ENCODE results near the gene MAPK14.

Gene MAPK14

GRCh38 chr6:36056178-36056577 is 28.6 kb downstream of the MAPK14 start:
- TF ChIP-seq, protein P1, sequence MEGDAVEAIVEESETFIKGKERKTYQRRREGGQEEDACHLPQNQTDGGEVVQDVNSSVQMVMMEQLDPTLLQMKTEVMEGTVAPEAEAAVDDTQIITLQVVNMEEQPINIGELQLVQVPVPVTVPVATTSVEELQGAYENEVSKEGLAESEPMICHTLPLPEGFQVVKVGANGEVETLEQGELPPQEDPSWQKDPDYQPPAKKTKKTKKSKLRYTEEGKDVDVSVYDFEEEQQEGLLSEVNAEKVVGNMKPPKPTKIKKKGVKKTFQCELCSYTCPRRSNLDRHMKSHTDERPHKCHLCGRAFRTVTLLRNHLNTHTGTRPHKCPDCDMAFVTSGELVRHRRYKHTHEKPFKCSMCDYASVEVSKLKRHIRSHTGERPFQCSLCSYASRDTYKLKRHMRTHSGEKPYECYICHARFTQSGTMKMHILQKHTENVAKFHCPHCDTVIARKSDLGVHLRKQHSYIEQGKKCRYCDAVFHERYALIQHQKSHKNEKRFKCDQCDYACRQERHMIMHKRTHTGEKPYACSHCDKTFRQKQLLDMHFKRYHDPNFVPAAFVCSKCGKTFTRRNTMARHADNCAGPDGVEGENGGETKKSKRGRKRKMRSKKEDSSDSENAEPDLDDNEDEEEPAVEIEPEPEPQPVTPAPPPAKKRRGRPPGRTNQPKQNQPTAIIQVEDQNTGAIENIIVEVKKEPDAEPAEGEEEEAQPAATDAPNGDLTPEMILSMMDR (IDR thresholded peaks at IDR 0.05; ENCODE audit: insufficient read depth, low read depth, low read length, missing control alignments) = no peak
- no peak for DNase-seq (ENCODE audit: low read depth)
- no peak overlapping the region for H3K4me3 ChIP-seq (ENCODE audit: low read depth, low read length)

DNA sequence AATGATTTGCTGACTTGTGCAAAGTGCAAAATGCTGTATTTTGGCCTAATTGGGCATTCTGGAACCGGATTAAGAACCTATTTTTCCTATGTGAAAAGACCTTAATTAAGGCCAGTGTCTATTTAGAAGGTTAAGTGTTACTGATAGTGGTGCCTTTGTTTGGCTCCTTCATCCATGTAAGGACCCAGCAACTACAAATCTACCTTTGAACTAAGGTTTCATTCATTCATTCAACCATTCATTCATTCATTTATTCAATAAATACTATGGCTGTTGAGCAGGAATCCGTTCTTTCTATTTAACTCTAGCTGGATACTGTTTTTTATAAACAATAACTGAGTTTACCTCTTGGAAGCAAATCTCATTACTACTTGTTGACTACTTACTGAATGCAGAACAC is 33.6 kb downstream of the MAPK14 start:
- no peak overlapping the region for H3K4me3 ChIP-seq (ENCODE audit: low read depth, low read length)
- no peak for DNase-seq (ENCODE audit: low read depth)
- TF ChIP-seq, protein P1 (IDR thresholded peaks at IDR 0.05; ENCODE audit: insufficient read depth, low read depth, low read length, missing control alignments) = no peak

DNA sequence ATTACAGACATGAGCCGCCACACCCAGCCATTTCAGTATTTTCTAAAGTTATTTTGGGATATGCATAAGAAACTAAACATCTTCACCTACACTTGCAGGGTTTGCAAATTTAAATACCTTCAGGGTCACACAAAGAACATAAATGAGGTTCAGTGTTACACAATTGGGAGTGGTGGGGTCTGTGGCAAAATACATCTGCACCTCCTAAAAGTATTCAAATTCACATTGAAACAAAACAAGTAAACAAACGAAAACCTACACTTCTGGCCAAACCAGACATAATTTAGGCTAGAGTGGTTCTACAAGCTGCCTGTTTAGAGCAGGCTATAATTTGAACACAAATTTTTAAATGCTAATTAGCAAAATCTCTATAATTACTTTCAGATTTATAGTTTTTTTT is 34.6 kb downstream of the MAPK14 start:
- DNase-seq (ENCODE audit: low read depth) = no peak
- TF ChIP-seq, protein P1 (IDR thresholded peaks at IDR 0.05; ENCODE audit: insufficient read depth, low read depth, low read length, missing control alignments) = no peak
- no peak overlapping the region for H3K4me3 ChIP-seq (ENCODE audit: low read depth, low read length)

DNA sequence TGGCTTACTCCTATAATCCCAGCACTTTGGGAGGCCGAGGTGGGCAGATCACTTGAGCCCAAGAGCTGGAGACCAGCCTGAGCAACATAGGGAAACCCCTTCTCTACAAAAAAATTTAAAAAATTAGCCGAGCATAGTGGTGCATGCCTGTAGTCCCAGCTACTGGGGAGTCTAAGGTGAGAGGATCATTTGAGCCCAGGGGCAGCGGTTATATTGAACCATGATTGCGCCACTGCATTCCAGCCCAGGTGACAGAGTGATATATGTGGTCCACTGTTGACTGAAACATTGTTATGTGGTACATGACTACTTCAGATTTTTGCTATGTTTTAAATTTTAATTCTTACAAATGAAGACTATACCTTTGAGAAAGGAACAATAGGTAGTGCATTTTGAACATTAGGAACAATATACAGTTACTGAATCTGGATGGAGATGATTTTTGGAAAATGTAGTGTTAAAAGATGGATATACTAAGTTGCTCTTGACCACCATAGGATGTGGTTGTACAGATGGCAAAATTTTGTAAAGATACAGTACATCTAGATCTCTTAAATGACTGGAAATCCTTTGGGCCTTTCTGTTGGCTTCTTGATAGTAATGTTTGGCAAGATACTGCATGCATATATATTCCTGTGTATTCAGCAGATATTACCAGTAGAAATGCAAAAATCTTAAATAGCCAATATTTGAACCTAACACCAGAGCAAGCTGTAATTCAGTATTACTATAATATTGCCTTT is 35.9 kb downstream of the MAPK14 start:
- H3K4me3 ChIP-seq (ENCODE audit: low read depth, low read length) = no peak overlapping the region
- no peak for DNase-seq (ENCODE audit: low read depth)
- TF ChIP-seq, protein P1 (IDR thresholded peaks at IDR 0.05; ENCODE audit: insufficient read depth, low read depth, low read length, missing control alignments) = no peak

DNA sequence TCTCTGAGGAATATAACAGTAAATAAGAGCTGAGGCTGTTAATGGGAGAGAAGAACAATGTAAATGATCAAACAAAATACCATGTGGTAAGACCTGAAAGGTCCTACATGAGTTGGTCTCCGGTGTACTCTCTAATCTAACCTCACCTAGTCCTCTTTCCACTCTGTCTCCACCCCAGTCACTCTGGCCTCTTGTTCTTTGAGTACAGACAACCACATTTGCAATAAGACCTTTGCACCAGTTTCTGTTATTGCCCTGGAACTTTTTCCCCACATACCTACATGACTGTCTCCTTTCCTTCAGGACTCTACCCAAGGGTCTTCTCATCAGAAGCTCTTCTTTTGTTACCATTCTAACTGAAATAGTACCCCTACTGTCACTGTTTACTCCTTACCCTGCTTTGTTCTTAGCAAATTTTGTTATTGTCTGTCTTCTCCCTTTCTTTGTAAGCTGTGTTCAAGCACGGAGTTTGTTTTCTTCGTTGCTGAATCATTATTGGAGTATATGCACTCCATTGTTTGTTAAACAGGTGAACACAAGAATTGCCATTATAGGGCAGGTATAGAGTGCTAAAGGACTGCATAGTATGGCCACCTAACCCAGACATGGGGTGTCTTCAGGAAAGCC is 37.3 kb downstream of the MAPK14 start:
- TF ChIP-seq, protein P1 (IDR thresholded peaks at IDR 0.05; ENCODE audit: insufficient read depth, low read depth, low read length, missing control alignments) = no peak
- no peak overlapping the region for H3K4me3 ChIP-seq (ENCODE audit: low read depth, low read length)
- no peak for DNase-seq (ENCODE audit: low read depth)

GRCh38 chr6:36065916-36066315 is 38.3 kb downstream of the MAPK14 start:
- no peak for DNase-seq (ENCODE audit: low read depth)
- TF ChIP-seq, protein P1 (IDR thresholded peaks at IDR 0.05; ENCODE audit: insufficient read depth, low read depth, low read length, missing control alignments) = no peak
- H3K4me3 ChIP-seq (ENCODE audit: low read depth, low read length) = no peak overlapping the region
